CD4-positive, alpha-beta T cell treated with Interleukin-15 for 1 hour (primary cell): ENCODE results near the gene LENG1.
A peak's percentile ranks its signal among the peaks of the same experiment; 100 is the strongest.
"Not testable (repeated sequence)": the region's sequence is repeated elsewhere in the genome, so short reads cannot be mapped to it uniquely, and the experiment has no call there.

Experiments used
- DNase-seq: peaks from one replicate; pipeline ENCODE4 v3.0.0-alpha.2; 2020

LENG1 gene

GRCh38 chr19:54189145-54189734, 29.7 kb upstream of the LENG1 start, which contains the start of gene MBOAT7:
Gene MBOAT7, minus strand, starts transcription at chr19:54189580. Its CDS starts 1,072 bp downstream, at chr19:54188508.
- no peak for DNase-seq

GRCh38 chr19:54188215-54188871, 28.8 kb upstream of the LENG1 start:
- DNase-seq: peak; percentile 70

- no peak for DNase-seq
These were observed 27.4 kb upstream of the LENG1 start for GRCh38 chr19:54186934-54187381.

- DNase-seq: no peak
These were observed 26.8 kb upstream of the LENG1 start for GRCh38 chr19:54186351-54186750.

- DNase-seq: no peak
These were observed 23.9 kb upstream of the LENG1 start for GRCh38 chr19:54183431-54183830.

DNA sequence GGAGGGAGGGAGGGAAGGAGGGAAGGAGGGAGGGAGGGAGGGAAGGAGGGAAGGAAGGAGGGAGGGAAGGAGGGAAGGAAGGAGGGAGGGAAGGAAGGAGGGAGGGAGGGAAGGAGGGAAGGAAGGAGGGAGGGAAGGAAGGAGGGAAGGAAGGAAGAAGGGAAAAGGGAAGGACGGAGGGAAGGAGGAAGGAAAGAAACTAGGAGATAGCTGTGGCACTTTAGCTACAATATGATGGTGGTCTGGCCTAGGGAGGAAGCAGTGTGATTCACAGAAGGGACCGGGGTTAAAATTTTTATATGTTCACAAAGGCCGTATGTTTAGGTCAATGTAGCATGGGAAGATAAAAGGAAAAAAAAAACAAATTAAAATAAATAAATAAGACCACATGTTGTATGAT, 22.4 kb upstream of the LENG1 start:
- DNase-seq: not testable (repeated sequence)

GRCh38 chr19:54180691-54181091, 21.2 kb upstream of the LENG1 start:
- DNase-seq: no peak

- DNase-seq: peak; percentile 31
These were observed 20.5 kb upstream of the LENG1 start for GRCh38 chr19:54179921-54180461.

GRCh38 chr19:54179262-54179852, 19.8 kb upstream of the LENG1 start:
- no peak for DNase-seq

DNA sequence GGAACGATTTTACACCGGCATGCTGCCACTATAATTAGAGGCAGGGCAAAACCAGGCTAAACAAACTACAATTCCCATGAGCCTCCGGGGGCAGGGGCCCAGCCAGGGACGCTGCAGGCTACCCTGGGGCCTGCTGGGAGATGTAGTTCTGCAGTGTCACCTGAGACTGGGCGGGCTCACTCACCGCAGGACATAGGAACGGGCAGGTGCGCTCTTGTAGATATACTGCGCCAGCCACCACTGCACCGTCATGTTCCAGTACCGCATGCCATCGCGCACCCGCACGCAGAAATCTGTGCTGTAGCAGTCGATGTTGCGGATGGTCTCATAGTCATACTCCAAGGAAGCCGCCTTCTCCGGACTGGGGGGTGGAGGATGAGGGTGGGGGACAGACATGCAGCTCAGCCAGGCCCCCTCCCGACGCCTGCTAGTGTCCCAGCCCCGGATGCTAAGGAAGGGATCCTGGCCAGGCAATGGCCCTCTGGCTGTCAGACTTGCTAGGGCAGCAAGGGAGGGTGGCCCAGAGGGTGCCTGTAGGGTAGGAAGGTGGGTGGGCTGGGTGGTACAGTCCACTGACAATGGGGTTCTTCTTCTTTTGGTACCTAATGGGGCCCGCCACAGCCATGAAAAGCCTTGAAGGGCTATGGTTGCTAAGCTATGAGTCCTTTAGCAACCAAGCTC, 19.2 kb upstream of the LENG1 start:
- no peak for DNase-seq

GRCh38 chr19:54173951-54174834, 14.7 kb upstream of the LENG1 start:
- no peak for DNase-seq

- DNase-seq: no peak
These were observed 13.8 kb upstream of the LENG1 start for GRCh38 chr19:54173359-54173699.

DNA sequence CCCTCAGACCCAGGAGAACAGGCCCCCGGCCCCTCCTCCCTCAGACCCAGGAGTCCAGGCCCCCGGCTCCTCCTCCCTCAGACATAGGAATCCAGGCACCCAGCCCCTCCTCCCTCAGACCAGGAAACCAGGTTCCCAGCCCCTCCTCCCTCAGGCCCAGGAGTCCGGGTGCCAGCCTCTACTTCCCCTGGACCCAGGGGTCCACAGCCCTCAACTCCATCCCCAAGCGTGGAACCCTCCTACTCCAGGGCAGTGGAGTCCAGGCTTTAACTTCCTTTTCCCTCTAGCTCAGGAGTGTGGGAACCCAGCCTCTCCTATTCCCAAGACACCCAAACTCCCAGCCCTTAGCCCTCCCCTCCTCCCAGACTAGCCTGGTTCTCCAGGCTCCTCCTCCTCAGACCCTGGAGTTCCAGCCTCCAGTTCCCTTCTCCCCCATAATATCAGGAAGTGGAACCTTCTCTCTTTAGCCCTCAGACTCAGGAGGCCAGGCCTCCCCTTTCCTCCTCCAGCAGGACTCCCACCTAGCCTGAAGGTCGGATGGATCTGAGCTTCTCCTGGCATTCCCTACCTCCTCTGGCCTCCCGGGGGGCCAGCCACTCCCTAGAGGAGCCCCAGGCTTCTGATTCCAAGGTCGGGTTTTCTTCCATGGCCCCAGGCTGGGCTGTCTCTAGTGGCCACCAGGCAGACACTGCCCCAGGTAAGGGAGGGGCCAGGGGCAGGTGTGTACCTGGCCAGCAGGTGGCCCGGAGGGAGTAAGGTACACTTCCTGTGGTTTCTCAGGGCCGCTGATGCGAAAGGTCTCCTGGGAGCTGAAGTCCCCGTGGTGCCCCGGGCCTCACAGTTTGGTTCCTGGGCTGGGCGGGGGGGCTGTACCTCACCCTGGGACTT, 13.2 kb upstream of the LENG1 start, which contains the start of gene TMC4:
TMC4 (minus strand) TSS at position 690 of the 888 bp plus-strand sequence; CDS start at position 647, 43 bp downstream.
- no peak for DNase-seq

DNA sequence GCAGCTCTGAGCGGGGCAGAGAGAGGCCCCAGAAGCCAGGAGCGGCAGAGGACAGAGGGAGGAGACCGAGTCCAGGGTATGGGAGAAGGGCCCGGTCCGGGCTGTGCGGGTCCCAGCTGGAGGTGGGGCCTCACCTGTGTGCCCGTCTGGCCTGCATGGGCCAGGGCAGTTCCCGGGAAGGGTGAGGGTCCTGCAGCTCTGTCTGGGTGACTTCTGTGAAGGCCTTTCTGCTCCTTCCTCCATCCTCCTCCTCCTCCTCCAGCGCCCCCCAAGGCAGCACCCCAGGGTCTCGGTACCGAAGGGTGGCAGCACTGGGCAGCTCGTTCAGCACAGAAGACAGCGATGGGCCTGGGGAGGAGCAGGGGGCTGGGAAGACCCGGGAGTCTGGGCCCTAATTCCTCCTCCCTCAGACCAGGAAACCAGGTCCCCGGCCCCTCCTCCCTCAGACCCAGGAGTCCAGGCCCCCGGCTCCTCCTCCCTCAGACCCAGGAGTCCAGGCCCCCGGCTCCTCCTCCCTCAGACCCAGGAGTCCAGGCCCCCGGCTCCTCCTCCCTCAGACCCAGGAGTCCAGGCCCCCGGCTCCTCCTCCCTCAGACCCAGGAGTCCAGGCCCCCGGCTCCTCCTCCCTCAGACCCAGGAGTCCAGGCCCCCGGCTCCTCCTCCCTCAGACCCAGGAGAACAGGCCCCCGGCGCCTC, 12.4 kb upstream of the LENG1 start:
- not testable (repeated sequence) for DNase-seq

DNA sequence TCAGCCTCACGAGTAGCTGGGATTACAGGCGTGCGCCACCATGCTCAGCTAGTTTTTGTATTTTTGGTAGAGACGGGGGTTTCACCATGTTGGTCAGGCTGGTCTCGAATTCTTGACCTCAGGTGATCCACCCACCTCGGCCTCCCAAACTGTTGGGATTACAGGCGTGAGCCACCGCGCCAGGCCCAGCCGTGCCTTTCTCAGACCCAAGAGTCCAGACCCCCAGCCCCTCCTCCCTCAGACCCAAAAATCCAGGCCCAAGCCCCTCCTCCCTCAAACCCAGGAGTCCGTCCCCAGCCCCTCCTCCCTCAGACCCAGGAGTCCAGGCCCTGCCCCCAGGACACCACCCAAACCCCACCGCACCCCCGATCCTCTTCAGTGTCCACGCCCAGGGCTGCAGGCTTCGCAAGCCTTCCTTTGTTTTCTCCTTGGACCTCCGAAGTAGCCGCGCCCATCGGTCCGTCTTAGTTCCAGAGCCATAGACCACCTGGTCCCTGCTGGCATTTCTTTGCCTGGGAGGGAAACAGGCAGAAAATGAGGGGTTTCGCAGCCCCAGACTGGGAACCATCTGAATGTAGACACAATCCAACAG, 9.7 kb upstream of the LENG1 start:
- DNase-seq: no peak

DNA sequence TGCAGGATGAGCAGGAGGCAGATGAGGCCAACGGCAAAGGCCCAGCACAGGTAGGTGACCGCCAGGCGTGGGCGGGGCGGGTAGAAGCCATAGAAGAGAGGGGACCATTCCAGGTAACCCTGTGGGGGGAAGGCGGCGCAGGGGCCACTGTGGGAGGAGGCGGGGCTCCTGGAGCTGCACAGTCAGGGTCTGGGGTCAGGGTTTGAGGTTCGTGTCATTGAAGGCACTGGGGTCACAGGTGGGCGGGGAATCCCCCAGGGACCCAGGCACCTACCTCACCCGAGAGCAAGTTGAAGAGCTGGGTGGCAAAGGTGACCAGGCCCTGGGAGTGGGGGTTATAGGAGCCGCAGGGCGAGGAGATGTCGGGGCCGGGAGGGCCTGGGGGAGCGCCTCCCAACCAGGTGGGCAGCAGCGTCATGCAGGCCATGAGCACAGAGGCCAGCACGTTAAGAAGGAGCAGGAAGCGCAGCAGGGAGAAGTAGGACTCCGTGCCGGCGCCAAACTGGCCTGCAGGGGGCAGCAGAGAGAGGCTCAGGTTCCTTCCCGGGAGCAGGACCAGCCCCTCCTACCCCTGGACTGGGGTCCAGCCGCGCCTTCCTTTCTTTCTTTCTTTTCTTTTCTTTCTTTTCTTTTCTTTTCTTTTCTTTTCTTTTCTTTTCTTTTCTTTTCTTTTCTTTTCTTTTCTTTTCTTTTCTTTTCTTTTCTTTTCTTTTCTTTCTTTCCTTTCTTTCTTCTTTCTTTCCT, 8.8 kb upstream of the LENG1 start:
- peak; percentile 84 for DNase-seq

DNA sequence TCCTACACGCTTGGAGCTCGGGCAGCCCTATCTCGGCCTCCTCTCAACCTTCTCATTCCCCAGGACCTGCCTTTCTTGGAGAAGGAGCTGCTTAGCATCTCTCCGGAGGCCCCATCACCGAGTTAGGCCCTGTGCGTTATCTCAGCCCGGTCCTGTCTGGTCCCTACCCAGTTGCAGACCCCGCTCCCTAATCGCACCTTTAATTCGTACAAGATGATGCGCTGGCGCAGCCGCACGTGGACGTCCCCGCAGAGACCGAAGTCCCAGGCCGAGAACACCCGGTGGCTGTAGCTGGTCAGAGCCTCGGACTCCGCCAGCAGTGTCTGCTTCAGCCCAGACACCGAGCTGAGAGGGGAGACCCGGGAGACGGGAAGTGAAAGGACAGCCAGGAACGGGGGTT, 5.7 kb upstream of the LENG1 start:
- no peak for DNase-seq

DNA sequence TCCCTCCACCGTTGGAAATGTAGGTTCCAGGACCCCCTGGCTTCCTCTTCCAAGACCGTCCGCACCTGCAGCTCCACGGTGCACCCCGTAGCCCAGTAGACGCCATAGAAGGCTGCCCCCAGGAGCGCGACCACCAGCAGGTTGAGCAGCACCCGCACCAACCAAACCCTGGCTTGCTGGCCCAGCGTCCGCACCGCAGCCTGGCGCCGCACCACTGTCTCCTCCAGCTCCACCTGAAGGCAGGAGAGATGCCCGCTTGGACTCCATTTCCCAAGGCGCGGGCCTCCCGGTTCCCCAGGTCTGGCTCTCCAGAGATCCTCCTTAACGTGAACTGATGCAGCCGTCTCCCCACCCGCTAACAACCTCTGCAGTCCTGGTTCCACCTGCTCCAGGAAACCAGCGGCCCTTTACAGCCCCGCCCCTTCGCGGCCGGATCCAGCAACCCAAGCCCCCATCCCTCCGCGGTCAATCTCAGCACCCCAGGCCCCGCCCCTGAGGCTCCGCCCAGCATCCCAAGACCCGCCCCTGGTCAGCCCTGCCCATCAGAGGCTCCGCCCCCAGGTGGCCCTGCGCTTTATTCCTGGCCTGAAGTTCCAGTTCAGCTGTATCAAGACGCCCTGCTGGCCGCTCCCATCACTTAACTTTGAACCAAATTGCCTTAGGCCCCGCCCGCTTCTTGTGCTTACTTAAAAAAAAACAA, 5.0 kb upstream of the LENG1 start:
- peak; percentile 64 for DNase-seq

- DNase-seq: no peak
These were observed 3.4 kb upstream of the LENG1 start for GRCh38 chr19:54162884-54163283.
